IMR-90 (cell line): ENCODE measurements around the gene MMP20. TPM values are rescaled to one million over a fixed set of nuclear protein-coding genes. Genes with fewer than 3 reads are reported as not detected.

Experiments
- ATAC-seq: fragments of 200-7000 bp; cut with Tn5 transposase; 2 replicates; pipeline ENCODE4 v1.9.1; 2020; ENCODE audit warnings: low read depth, mild to moderate bottlenecking, moderate library complexity
- BruUV-seq: library from RNA; stranded (reverse); fragments of 400-500 nt; replicated peaks from 2 replicates; lab custom pipeline; 2021; lab: Mats Ljungman, UMichigan
- CTCF ChIA-PET: fragments of 300-600 bp; formaldehyde crosslinking; extraction: SDS; loops from one replicate; lab custom pipeline; 2021; ENCODE audit warnings: antibody characterized with exemption; lab: Yijun Ruan, JAX
- POLR2A ChIA-PET: fragments of 300-600 bp; sonication (Branson Sonifier 250); formaldehyde crosslinking; loops from one replicate; lab custom pipeline; 2022; ENCODE audit warnings: antibody characterized with exemption; ENCODE audit not compliant: unreplicated experiment; lab: Charles Lee
- DNase-seq: peaks from one replicate; pipeline ENCODE4 v3.0.0; 2013
- H2AFZ ChIP-seq: replicated peaks from 2 replicates; pipeline ENCODE3; 2013; ENCODE audit warnings: low read length, mild to moderate bottlenecking; ENCODE audit not compliant: poor library complexity
- H2AK5ac ChIP-seq: 2 replicates; pipeline ENCODE4 v1.6.1; 2013; ENCODE audit warnings: low read depth, low read length, inconsistent platforms
- H2AK9ac ChIP-seq: replicated peaks from 2 replicates; pipeline ENCODE3; 2013; ENCODE audit warnings: mild to moderate bottlenecking, low read depth, low read length, moderate library complexity; ENCODE audit not compliant: poor library complexity
- H2BK120ac ChIP-seq: 2 replicates; pipeline ENCODE4 v1.6.1; 2013; ENCODE audit warnings: low read depth, low read length, inconsistent platforms
- H2BK15ac ChIP-seq: 3 replicates; pipeline ENCODE4 v1.6.1; 2013; ENCODE audit warnings: low read depth, low read length, inconsistent platforms
- H2BK20ac ChIP-seq: 2 replicates; pipeline ENCODE4 v1.6.1; 2013; ENCODE audit warnings: low read depth, mild to moderate bottlenecking, inconsistent platforms, low read length, moderate library complexity
- H2BK5ac ChIP-seq: 2 replicates; pipeline ENCODE4 v1.6.1; 2013; ENCODE audit warnings: mild to moderate bottlenecking, low read depth, low read length, inconsistent platforms; ENCODE audit not compliant: poor library complexity, severe bottlenecking
- H3K14ac ChIP-seq: replicated peaks from 2 replicates; pipeline ENCODE4 v1.6.1; 2013; ENCODE audit warnings: low read depth, low read length, inconsistent platforms
- H3K18ac ChIP-seq: 2 replicates; pipeline ENCODE4 v1.6.1; 2013; ENCODE audit warnings: low read depth, low read length, control low read depth
- H3K23ac ChIP-seq: 2 replicates; pipeline ENCODE4 v1.6.1; 2013; ENCODE audit warnings: low read depth, low read length, inconsistent platforms
- H3K27ac ChIP-seq: 2 replicates; pipeline ENCODE4 v1.5.1; 2013; ENCODE audit warnings: mild to moderate bottlenecking, control low read depth, low read length; ENCODE audit not compliant: insufficient read depth
- H3K27me3 ChIP-seq: 2 replicates; pipeline ENCODE4 v1.6.1; 2013; ENCODE audit warnings: low read length; ENCODE audit not compliant: control insufficient read depth, insufficient read depth
- H3K36me3 ChIP-seq: 2 replicates; pipeline ENCODE4 v1.6.1; 2013; ENCODE audit warnings: low read length, mixed read lengths; ENCODE audit not compliant: control insufficient read depth, insufficient read depth
- H3K4ac ChIP-seq: 2 replicates; pipeline ENCODE4 v1.6.1; 2013; ENCODE audit warnings: low read depth, low read length, inconsistent platforms
- H3K4me1 ChIP-seq: 2 replicates; pipeline ENCODE4 v1.6.1; 2013; ENCODE audit warnings: low read length, mixed read lengths; ENCODE audit not compliant: control insufficient read depth, insufficient read depth
- H3K4me2 ChIP-seq: 2 replicates; pipeline ENCODE4 v1.6.1; 2013; ENCODE audit warnings: low read depth, mild to moderate bottlenecking, control low read depth, low read length, moderate library complexity
- H3K4me3 ChIP-seq: 2 replicates; pipeline ENCODE4 v1.5.1; 2013; ENCODE audit warnings: low read depth, mild to moderate bottlenecking, control low read depth, low read length, moderate library complexity; ENCODE audit not compliant: insufficient read depth
- H3K56ac ChIP-seq: 2 replicates; pipeline ENCODE4 v1.6.1; 2013; ENCODE audit warnings: low read length, inconsistent platforms; ENCODE audit not compliant: insufficient read depth; ENCODE audit errors: extremely low read depth
- H3K79me1 ChIP-seq, 2 experiments: 2 replicates each; pipeline ENCODE4 v1.6.1; 2013; ENCODE audit warnings: low read length in 2 of 2, inconsistent platforms in 1 of 2, low read depth in 1 of 2
- H3K9ac ChIP-seq: 2 replicates; pipeline ENCODE4 v1.6.1; 2013; ENCODE audit warnings: low read depth, low read length, control low read depth
- H3K9me1 ChIP-seq: 2 replicates; pipeline ENCODE4 v1.6.1; 2013; ENCODE audit warnings: low read length, inconsistent platforms; ENCODE audit not compliant: insufficient read depth
- H3K9me3 ChIP-seq: 2 replicates; pipeline ENCODE4 v1.6.1; 2013; ENCODE audit warnings: low read length; ENCODE audit not compliant: control insufficient read depth, insufficient read depth
- H4K20me1 ChIP-seq: 2 replicates; pipeline ENCODE4 v1.6.1; 2013; ENCODE audit warnings: low read length, inconsistent platforms; ENCODE audit not compliant: insufficient read depth
- H4K5ac ChIP-seq: 2 replicates; pipeline ENCODE4 v1.6.1; 2013; ENCODE audit warnings: mild to moderate bottlenecking, low read depth, low read length, control low read depth
- H4K8ac ChIP-seq, 2 experiments: 2 replicates each; pipeline ENCODE4 v1.6.1; 2013; ENCODE audit warnings: low read depth in 2 of 2, low read length in 2 of 2, control low read depth in 1 of 2, inconsistent platforms in 1 of 2
- H4K91ac ChIP-seq: 2 replicates; pipeline ENCODE4 v1.6.1; 2013; ENCODE audit warnings: low read depth, low read length, inconsistent platforms; ENCODE audit not compliant: insufficient read depth
- BHLHE40 ChIP-seq: fragments of 150-350 bp; IDR thresholded peaks from 2 replicates; pipeline ENCODE4 v1.6.1; 2016; ENCODE audit warnings: mild to moderate bottlenecking, low read depth, low read length
- CEBPB ChIP-seq: IDR thresholded peaks from 2 replicates; pipeline ENCODE4 v1.6.1; 2012; ENCODE audit warnings: low read depth, low read length, improper control_type of control experiment
- MAFK ChIP-seq: IDR thresholded peaks from 2 replicates; pipeline ENCODE4 v1.6.1; 2012; ENCODE audit warnings: low read depth, low read length, improper control_type of control experiment
- MXI1 ChIP-seq: IDR thresholded peaks from 2 replicates; pipeline ENCODE4 v1.6.1; 2012; ENCODE audit warnings: low read depth, mild to moderate bottlenecking, low read length, moderate library complexity, borderline replicate concordance
- RAD21 ChIP-seq: IDR thresholded peaks from 2 replicates; pipeline ENCODE4 v1.6.1; 2012; ENCODE audit warnings: low read length, improper control_type of control experiment
- RCOR1 ChIP-seq: IDR thresholded peaks from 2 replicates; pipeline ENCODE4 v1.6.1; 2012; ENCODE audit warnings: mild to moderate bottlenecking, low read length, improper control_type of control experiment; ENCODE audit not compliant: insufficient replicate concordance
- USF2 ChIP-seq: fragments of 150-350 bp; IDR thresholded peaks from 2 replicates; pipeline ENCODE4 v1.6.1; 2017; ENCODE audit warnings: mild to moderate bottlenecking, antibody characterized with exemption, low read length, low read depth
- WGBS, 2 experiments: methylation state at CpG; one replicate each; pipeline versions ENCODE4 v1.1.5 to v1.1.7; 2013; ENCODE audit warnings: missing lambda C conversion rate in 2 of 2; ENCODE audit not compliant: insufficient read length in 1 of 2; ENCODE audit errors: extremely low coverage in 2 of 2; 5-methylcytosine and 5-hydroxymethylcytosine counted together
- dilution Hi-C: fragments of 300-500 bp; cut with HindIII; formaldehyde crosslinking; loops from one replicate; pipeline ENCODE4 v1.14.3; 2018; ENCODE audit warnings: low sequenced_read_pairs; ENCODE audit not compliant: unreplicated experiment
- in situ Hi-C: fragments of 300-500 bp; cut with MboI; formaldehyde crosslinking; loops from 3 replicates; pipeline ENCODE4 v1.14.3; 2019; ENCODE audit warnings: low sequenced_read_pairs, inconsistent platforms, mixed read lengths
- intact Hi-C: fragments of 100-400 bp; cut with micrococcal nuclease; formaldehyde crosslinking; loops from 2 replicates; pipeline ENCODE4 v1.10.0; 2022
- polyA plus RNA-seq, 3 experiments: library from polyadenylated mRNA; depleted of rRNA; stranded (reverse); fragments of >200 nt; gene quantifications; 2 replicates each; pipeline ENCODE4 v1.2.3, GENCODE V29; 2012; ENCODE audit warnings: low replicate concordance in 1 of 3
- total RNA-seq: library from RNA; depleted of rRNA; stranded (reverse); fragments of >200 nt; gene quantifications from 2 replicates; pipeline ENCODE4 v1.2.3, GENCODE V29; 2012
- TF ChIP-seq, protein P1 (sequence below): conservative IDR thresholded peaks from 2 replicates; pipeline ENCODE4 v1.5.1; 2012; ENCODE audit warnings: mild to moderate bottlenecking, low read depth, low read length, improper control_type of control experiment

Gene MMP20
- total and polyA plus RNA-seq, 2 of the 4 experiments (the other 2 are of a cell fraction) = not detected

GRCh38 chr11:102633385-102634026 is 8.4 kb upstream of the MMP20 start:
- ATAC-seq (no peak), DNase-seq (no peak)
- in situ Hi-C loops = no loop called here
- H2BK120ac ChIP-seq = no peak overlapping the region
- no peak for TF ChIP-seq MAFK
- TF ChIP-seq CEBPB = no peak
- TF ChIP-seq MXI1 = no peak
- TF ChIP-seq USF2 = no peak
- no peak for TF ChIP-seq RCOR1
- TF ChIP-seq RAD21 = no peak
- TF ChIP-seq BHLHE40 = no peak
- TF ChIP-seq, protein P1, sequence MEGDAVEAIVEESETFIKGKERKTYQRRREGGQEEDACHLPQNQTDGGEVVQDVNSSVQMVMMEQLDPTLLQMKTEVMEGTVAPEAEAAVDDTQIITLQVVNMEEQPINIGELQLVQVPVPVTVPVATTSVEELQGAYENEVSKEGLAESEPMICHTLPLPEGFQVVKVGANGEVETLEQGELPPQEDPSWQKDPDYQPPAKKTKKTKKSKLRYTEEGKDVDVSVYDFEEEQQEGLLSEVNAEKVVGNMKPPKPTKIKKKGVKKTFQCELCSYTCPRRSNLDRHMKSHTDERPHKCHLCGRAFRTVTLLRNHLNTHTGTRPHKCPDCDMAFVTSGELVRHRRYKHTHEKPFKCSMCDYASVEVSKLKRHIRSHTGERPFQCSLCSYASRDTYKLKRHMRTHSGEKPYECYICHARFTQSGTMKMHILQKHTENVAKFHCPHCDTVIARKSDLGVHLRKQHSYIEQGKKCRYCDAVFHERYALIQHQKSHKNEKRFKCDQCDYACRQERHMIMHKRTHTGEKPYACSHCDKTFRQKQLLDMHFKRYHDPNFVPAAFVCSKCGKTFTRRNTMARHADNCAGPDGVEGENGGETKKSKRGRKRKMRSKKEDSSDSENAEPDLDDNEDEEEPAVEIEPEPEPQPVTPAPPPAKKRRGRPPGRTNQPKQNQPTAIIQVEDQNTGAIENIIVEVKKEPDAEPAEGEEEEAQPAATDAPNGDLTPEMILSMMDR = no peak
- no peak overlapping the region for H3K14ac ChIP-seq
- H3K4ac ChIP-seq = no peak overlapping the region
- H3K36me3 ChIP-seq = no peaks in the 10 kb centered on the region
- dilution Hi-C loops = no loop called here
- H4K8ac ChIP-seq = no peak overlapping the region
- H3K4me1 ChIP-seq = no peaks in the 10 kb centered on the region
- H2AFZ ChIP-seq = no peak overlapping the region
- no peak overlapping the region for H2BK15ac ChIP-seq
- H3K56ac ChIP-seq = no peak overlapping the region
- no peak overlapping the region for H3K18ac ChIP-seq
- no peak overlapping the region for H3K4me2 ChIP-seq
- no peak overlapping the region for H4K5ac ChIP-seq
- H3K4me3 ChIP-seq = no peak overlapping the region
- no peaks in the 10 kb centered on the region for H3K79me1 ChIP-seq
- no CpG with 5 or more reads among the region's 6 CpGs for WGBS, 2 experiments
- CTCF ChIA-PET = no interaction called here
- no TSS peak for BruUV-seq
- no peak overlapping the region for H3K23ac ChIP-seq
- H2BK20ac ChIP-seq = no peak overlapping the region
- H3K27ac ChIP-seq = no peak overlapping the region
- no peaks in the 10 kb centered on the region for H4K20me1 ChIP-seq
- no peak overlapping the region for H3K9ac ChIP-seq
- no peak overlapping the region for H2AK9ac ChIP-seq
- H4K91ac ChIP-seq = no peak overlapping the region
- intact Hi-C loops = no loop called here
- H2AK5ac ChIP-seq = no peak overlapping the region
- H2BK5ac ChIP-seq = no peak overlapping the region
- no peaks in the 10 kb centered on the region for H3K9me3 ChIP-seq
- H3K9me1 ChIP-seq = no peaks in the 10 kb centered on the region
- peaks cover 5% of the 10 kb centered on the region; the same call in 1 of the 2 replicates for H3K27me3 ChIP-seq
- POLR2A ChIA-PET = no interaction called here
